DMS53 (cell line): ENCODE data around the gene CCDC87.

ENCODE experiments used
- DNase-seq: peaks from one replicate; lab custom pipeline; 2025; lab: John Stamatoyannopoulos, UW

The CCDC87 gene

GRCh38 chr11:66580803-66581202 lies 12.1 kb downstream of the CCDC87 start:
- DNase-seq = no peak

DNA sequence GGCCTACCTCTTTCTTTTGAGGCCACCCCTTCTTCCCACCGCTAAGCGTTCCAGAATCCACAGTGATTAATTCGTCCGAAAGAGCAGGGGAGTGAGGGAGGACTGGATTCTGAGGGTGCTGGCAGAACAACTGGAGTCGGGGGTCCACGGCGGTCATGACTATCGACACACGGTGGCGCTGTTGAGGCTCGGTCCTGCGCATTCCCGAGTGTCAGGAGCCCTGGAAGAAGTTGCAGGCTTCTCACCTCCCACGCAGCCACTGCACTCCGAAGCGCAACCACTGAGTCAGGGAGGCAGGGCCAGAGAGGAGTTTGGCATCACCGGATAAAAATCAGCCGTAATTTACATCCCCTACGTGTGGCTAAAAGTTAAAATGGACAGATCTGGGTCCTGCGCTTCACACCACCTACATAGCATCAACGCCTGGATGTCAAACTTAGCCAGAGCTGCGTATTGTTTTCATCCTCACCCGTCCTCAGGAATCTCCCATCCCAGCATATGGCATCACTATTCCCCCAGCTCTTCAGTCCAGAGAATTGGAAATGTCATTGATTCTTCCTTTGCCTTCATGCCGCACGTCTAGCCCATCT lies 13.8 kb downstream of the CCDC87 start:
- DNase-seq = peak; percentile 75

DNA sequence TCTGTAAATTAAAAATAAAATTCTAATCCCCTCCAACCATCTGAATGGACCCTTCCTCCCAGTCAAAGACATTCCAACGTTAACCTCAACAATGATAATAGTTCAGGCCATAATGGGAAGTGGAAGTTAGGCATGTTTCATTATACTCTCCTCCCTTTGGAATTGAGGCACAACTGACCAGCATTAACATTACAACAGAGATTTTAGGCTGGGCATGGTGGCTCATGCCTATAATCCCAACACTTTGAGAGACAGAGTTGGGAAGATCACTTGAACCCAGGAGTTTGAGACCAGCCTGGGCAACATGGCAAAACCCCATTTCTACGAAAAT lies 22.0 kb downstream of the CCDC87 start:
- no peak for DNase-seq

DNA sequence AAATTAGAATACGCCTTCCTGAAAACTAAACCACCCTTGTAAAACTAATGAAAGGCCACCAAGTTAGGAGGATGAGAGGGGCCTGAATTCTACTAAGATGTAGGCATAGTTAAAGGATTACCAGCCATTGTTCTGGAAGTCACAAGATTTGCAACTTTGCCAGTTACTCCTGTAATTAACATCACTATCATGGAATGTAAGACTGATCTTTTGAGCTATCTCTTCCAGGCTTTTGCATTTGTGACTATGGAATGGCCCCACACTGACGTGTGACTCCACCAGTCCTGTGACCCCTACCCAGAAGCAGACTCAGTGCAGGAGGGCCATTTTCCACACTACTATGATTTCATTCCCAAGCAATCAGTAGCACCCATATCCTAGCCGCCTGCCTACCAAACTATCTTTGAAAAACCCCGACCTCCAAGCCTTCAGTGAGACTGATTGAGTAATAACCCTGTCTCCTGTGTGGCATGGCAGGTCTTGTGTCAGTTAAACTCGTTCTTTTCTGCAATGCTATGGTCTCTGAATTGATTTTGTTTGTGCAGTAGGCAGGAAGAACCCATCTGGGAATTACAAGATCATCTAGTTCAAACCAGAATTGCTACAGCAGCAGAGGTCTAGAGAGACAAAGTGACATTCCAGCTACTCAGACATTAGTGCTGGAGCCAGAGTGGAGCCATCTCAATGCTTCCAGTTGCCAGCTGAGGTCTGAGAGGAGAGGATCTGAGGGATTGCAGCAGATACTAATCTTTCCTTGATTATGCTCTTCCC lies 22.6 kb downstream of the CCDC87 start:
- no peak for DNase-seq

DNA sequence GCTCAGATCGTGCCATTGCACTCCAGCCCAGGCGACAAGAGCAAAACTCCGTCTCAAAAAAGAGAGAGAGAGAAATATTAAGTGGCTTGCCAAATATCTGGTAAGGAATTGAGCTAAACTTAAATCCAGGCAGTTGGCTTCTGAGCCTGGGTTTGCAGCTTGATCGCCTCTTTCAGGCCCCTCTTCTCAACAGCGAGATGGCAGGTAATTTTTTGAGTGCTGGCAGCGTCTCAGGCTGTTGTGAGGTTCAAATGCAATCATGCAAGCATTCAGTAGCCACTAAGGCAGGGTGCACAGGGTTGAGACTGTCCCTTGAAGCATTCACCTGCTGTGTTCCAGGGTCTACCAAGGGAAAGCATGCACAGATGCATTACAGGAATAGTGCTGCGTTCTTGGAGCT lies 23.8 kb downstream of the CCDC87 start:
- no peak for DNase-seq

DNA sequence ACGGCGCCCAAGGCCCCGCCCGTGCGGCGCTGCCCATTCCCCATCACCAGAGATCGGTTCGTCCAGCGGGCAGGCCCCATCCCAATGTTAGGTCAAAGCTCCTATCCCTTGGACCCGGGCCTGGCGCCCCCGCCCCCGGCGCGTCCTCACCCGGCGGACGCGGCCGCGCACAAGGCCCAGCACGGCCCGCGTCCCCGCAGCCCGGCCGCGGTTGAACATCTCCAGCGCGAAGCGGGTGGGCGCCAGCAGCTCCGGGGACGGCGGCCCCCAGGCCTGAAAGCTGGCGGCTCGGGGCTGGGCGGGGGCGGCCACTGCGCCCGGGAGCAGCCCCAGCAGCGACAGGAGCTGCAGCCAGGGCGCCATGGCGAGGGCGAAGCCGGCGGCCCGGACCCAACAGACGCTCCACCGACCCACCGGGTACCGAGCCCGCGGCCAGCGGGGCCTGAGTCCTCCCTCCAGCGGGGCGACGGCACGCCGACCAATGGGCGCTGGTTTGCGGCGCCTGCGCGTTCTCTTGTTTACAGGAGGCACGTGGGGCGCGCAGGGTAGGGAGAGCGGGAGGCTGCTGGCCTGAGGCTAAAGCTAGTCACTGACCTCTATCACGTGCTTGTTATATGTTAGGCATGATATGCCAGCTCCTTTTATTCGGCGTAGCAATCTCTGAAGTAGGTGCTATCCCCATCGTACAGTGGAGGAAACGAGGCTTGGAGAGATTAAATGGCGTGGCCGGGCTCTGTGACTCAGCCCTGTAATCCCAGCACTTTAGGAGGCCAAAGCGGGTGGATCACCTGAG lies 24.5 kb downstream of the CCDC87 start, which contains the start of gene CTSF:
Gene CTSF (minus strand): TSS at position 483 of the 793 bp plus-strand sequence. CDS start 120 bp downstream, at position 363.
- peak; percentile 97 for DNase-seq

DNA sequence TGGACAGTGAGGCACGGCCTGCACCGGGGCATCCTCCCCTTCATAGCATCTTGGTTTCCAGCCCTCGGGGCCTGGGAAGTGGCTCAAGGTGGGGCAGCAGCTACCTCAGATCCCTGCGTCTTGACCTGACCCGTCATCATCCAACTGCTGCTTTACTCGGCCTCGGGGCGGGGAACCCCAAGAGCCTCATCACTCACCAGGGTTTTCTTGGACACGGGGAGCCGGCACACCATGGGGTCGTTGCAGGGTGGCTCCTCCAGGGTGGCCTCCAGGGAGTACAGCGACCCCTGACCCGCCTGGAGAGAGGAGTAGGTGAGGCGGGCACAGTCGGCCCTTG lies 25.1 kb downstream of the CCDC87 start:
- no peak for DNase-seq

DNA sequence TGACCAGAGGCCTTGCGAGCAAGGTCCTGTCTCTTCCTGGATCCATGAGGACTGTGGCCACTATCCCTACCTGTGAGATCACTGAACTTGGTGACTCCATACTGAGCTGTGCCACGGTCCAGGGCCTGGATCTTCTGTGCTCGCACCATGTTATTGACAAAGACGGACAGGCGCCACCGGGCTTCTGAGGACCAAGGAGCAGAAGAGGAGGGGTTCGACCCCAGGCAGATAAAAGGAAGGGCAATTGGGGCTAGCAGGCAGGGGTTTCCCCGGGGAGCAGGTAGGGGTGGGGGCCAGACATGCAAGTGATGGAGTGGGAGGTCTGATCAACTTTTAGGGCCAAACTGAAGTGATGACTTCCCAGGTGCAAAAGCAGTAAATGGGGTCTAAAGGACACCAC lies 26.6 kb downstream of the CCDC87 start:
- no peak for DNase-seq

- DNase-seq = no peak
These were observed 27.9 kb downstream of the CCDC87 start for GRCh38 chr11:66564984-66565383.

DNA sequence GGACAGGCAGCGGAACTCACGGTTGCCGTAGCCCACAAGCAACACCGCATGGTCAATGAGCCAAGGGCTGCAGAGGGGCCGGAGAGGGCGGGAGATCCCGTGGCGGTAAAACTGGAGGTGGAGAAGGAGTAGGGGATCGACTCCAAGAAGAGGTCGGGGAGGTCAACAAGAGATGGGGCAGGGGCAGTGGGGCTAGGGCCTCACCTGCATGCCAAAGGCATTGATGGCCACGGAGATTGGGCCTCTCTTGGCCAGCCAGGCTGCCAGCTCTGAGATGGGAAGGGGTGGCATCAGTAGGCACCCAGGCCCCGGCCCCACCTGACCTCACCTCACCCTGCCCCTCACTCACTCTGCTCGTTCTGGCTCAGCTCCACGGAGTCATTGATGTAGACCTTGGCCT lies 28.3 kb downstream of the CCDC87 start:
- no peak for DNase-seq

DNA sequence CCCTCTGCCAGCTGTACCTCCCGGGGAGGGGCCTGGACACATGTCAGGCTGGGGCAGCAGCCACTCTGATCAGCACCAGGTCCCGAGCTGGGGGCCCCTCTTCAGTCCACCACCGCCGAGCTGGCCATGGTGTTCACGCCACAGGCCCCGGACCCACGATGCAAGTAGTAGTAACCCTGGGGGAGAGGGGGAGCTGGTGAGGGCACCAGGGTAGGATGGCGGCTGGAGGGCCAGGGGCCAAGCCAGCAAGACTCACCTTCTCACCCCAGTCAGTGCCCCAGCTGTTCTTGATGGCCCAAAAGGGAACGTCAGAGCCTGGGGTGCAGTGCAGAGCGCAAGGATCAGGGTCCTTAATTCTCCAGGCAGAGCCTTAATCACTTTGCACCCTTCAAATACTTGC lies 29.0 kb downstream of the CCDC87 start:
- no peak for DNase-seq

GRCh38 chr11:66562907-66563583 lies 29.8 kb downstream of the CCDC87 start:
- DNase-seq = no peak

- DNase-seq = no peak
These were observed 30.6 kb downstream of the CCDC87 start for GRCh38 chr11:66562275-66562674.

- no peak for DNase-seq
These were observed 31.0 kb downstream of the CCDC87 start for GRCh38 chr11:66561975-66562248.

DNA sequence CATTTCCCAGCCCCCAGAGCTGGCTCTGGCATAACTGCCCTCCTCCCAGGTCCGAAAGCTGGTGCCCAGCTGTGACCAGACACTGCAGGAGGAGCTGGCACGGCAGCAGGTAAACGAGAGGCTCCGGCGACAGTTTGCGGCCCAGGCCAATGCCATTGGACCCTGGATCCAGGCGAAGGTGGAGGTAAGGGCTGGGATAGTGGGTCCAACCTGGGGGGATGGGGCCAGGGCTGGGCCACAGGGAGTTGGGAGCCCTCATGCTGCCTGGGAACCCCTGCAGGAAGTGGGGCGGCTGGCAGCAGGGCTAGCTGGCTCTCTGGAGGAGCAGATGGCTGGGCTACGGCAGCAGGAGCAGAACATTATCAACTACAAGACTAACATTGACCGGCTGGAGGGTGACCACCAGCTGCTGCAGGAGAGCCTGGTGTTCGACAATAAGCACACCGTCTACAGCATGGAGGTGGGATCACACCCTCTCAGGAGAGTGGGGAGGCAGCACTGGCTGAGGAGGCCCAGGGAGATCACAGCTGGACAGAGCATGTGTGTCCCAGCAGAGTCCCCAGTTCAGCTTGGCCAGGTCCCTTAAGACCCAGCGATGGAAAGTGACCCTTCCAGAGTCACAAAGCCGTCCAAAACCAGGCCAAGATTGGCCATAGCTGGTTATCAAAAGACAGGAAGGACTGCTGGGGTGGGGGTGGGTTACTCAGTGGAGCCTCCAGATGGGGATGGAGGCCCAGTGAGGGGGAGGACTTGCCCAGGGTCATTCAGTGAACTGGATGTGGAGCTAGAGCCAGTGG lies 31.5 kb downstream of the CCDC87 start:
- no peak for DNase-seq

DNA sequence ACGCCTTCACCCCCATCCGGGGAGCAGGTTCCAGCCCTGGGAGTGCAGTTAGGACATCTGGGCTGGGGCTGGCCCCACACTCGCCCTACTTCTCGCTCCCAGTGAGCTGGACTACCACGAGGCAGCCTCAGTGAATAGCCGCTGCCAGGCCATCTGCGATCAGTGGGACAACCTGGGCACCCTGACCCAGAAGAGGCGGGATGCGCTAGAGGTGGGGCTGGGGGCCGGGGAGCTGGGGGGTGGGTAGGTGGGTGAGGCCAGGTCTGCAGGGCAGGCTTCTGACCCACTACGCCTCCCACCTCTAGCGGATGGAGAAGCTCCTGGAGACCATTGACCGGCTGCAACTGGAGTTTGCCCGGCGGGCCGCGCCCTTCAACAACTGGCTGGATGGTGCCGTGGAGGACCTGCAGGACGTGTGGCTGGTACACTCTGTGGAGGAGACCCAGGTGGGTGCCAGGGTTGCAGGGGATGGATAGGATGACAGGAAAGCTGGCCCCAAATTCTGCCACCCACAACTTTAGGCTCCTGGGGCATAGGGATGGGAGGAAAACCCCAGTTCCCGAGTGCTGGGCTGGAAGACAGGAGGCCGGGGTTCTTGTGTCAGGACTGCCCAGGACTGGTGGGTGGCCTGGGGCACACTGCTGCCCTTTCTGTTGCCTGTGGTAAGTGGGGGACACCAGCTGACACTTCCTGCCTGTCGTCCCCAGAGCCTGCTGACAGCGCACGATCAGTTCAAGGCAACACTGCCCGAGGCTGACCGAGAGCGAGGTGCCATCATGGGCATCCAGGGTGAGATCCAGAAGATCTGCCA lies 32.8 kb downstream of the CCDC87 start:
- no peak for DNase-seq

DNA sequence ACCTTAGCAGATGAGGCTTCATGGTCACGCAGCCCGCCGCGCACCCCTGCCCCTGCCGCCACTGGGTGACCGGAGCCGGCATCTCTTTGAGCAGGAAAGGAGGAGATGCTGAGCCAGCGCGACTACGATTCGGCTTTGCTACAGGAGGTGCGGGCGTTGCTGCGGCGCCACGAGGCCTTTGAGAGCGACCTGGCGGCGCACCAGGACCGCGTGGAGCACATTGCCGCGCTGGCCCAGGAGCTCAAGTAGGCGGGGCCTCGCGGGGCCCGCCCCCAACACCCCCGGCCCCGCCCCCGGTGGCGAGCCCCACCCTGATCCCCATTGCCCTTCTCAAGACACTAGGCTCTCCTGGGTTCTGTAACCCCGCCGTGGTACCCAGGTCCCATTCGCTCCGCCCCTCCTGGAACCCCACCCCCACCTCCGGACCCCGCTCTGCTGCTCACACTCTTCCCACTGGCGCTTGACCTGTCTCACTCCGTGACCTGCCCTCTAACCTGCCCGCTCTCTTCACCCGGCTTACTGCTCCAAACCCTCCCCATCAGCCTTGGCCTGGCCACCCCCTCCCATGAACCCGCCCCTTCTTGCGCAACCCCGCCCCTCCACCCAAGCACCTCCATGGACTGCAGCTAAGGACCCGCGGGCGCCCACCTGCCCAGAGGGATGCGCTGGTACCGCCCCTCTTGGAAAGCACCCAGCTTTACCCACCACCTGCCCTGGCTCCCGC lies 33.6 kb downstream of the CCDC87 start:
- peak; percentile 86 for DNase-seq

GRCh38 chr11:66557733-66558326 lies 35.0 kb downstream of the CCDC87 start:
- DNase-seq = no peak

DNA sequence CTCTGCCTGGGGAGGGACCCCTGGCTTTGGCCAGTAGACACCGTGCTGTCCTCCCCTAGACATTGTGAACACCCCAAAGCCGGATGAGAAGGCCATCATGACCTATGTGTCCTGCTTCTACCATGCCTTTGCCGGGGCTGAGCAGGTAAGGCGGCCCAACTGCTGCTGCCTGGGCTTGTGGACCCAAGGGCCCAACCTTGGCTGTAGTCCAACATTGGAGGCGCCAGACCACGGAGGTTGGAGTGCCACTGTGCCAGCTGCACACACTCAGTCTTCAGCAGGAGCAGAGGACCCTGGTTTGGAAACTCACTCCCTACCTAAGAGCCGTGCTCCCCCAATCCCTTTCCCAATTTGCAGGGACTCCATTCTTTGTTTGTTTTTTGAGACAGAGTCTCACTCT lies 36.8 kb downstream of the CCDC87 start:
- DNase-seq = peak; percentile 79

- no peak for DNase-seq
These were observed 37.4 kb downstream of the CCDC87 start for GRCh38 chr11:66555416-66555815.
